ENCODE results near the gene KCNH1. TPM values are rescaled to one million over a fixed set of nuclear protein-coding genes. Genes with fewer than 3 reads are reported as not detected.

KCNH1 gene
- total RNA-seq, 5 donors from 2014 or later (not counting 1 experiment from before 2014, with no cell fraction given) = not detected

- ChIA-PET CTCF (no interaction called here), POLR2A (no interaction called here)
- Histone ChIP-seq H3K36me3 (ENCODE audit: control insufficient read depth in 2 of 2, extremely low read depth in 1 of 2, insufficient read depth in 1 of 2, low read length in 1 of 2) (no peaks in the 10 kb centered on the region), H3K27me3 (replicated peaks in 1 of 2; ENCODE audit: control insufficient read depth in 2 of 2, extremely low read depth in 1 of 2, insufficient read depth in 2 of 2, low read length in 1 of 2) (peaks cover 0 to 18% of the 10 kb centered on the region in 2 experiments), H3K4me1 (ENCODE audit: control insufficient read depth in 1 of 2, extremely low read depth in 1 of 2, insufficient read depth in 2 of 2, low read length in 2 of 2) (no peaks in the 10 kb centered on the region), H3K27ac (ENCODE audit: low read length) (no peak overlapping the region), H3K4me3 (ENCODE audit: control insufficient read depth in 1 of 2, extremely low read depth in 1 of 2, low read length in 1 of 2) (no peak overlapping the region), H3K9me3 (no peaks in the 10 kb centered on the region)
- ATAC-seq (replicated peaks in 1 of 4) = no peak
- no CpG with 5 or more reads among the region's 6 CpGs for WGBS (ENCODE audit: insufficient coverage)
- Mint-ChIP-seq H3K4me3 (no peak overlapping the region), H3K27me3 (peaks cover 34 to 35% of the 10 kb centered on the region in 2 donors), H3K9me3 (peaks cover 0 to 6% (median 4%) of the 10 kb centered on the region in 3 donors), H3K27ac (no peak overlapping the region), H3K36me3 (no peaks in the 10 kb centered on the region), H3K4me1 (no peaks in the 10 kb centered on the region)
- no peak for DNase-seq
Observed at GRCh38 chr1:211114446-211114845, 19.5 kb downstream of the KCNH1 start.

DNA sequence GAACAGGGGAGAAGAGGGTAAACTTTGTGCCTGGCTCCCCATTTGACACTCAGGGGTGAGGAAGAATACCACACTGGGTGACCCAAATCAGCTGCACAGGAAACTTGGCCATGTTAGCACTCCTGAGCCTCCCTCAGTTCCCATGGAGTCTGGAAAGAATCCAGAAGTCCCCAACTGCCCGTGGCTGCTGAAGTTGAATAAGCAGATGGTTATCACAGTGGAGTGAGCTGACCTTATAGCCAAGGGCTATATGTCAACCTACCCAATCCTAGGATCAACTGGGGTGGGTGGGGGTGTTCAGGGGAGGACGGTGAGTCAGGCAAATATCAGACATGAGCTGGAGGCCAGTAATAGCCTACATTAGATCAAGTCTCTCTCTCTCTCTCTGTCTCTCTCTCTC, 20.4 kb downstream of the KCNH1 start:
- Mint-ChIP-seq H3K9me3 (peaks cover 0 to 6% (median 4%) of the 10 kb centered on the region in 3 donors), H3K27me3 (peaks cover 32 to 39% of the 10 kb centered on the region in 2 donors), H3K27ac (no peak overlapping the region), H3K36me3 (no peaks in the 10 kb centered on the region), H3K4me1 (no peaks in the 10 kb centered on the region), H3K4me3 (no peak overlapping the region)
- ATAC-seq (replicated peaks in 1 of 4) (no peak), DNase-seq (no peak)
- Histone ChIP-seq H3K27ac (ENCODE audit: low read length) (no peak overlapping the region), H3K4me3 (ENCODE audit: control insufficient read depth in 1 of 2, extremely low read depth in 1 of 2, low read length in 1 of 2) (no peak overlapping the region), H3K9me3 (no peaks in the 10 kb centered on the region), H3K27me3 (replicated peaks in 1 of 2; ENCODE audit: control insufficient read depth in 2 of 2, extremely low read depth in 1 of 2, insufficient read depth in 2 of 2, low read length in 1 of 2) (peaks cover 0 to 14% of the 10 kb centered on the region in 2 experiments), H3K4me1 (ENCODE audit: control insufficient read depth in 1 of 2, extremely low read depth in 1 of 2, insufficient read depth in 2 of 2, low read length in 2 of 2) (no peaks in the 10 kb centered on the region), H3K36me3 (ENCODE audit: control insufficient read depth in 2 of 2, extremely low read depth in 1 of 2, insufficient read depth in 1 of 2, low read length in 1 of 2) (no peaks in the 10 kb centered on the region)
- POLR2A ChIA-PET = no interaction called here
- CTCF ChIA-PET = no interaction called here
- WGBS (ENCODE audit: insufficient coverage) = no CpG with 5 or more reads among the region's 2 CpGs

- Histone ChIP-seq H3K36me3 (ENCODE audit: control insufficient read depth in 2 of 2, extremely low read depth in 1 of 2, insufficient read depth in 1 of 2, low read length in 1 of 2) (no peaks in the 10 kb centered on the region), H3K9me3 (no peaks in the 10 kb centered on the region), H3K4me1 (ENCODE audit: control insufficient read depth in 1 of 2, extremely low read depth in 1 of 2, insufficient read depth in 2 of 2, low read length in 2 of 2) (no peaks in the 10 kb centered on the region), H3K4me3 (ENCODE audit: control insufficient read depth in 1 of 2, extremely low read depth in 1 of 2, low read length in 1 of 2) (no peak overlapping the region), H3K27me3 (replicated peaks in 1 of 2; ENCODE audit: control insufficient read depth in 2 of 2, extremely low read depth in 1 of 2, insufficient read depth in 2 of 2, low read length in 1 of 2) (peaks cover 0 to 14% of the 10 kb centered on the region in 2 experiments), H3K27ac (ENCODE audit: low read length) (no peak overlapping the region)
- WGBS (ENCODE audit: insufficient coverage) = 70% methylated on average over 12 of the region's 22 CpGs
- Mint-ChIP-seq H3K4me3 (no peak overlapping the region), H3K9me3 (peaks cover 0 to 6% (median 4%) of the 10 kb centered on the region in 3 donors), H3K27ac (no peak overlapping the region), H3K4me1 (no peaks in the 10 kb centered on the region), H3K36me3 (no peaks in the 10 kb centered on the region), H3K27me3 (peaks cover 18 to 30% of the 10 kb centered on the region in 2 donors)
- ChIA-PET POLR2A (no interaction called here), CTCF (no interaction called here)
- no peak for DNase-seq
- ATAC-seq (replicated peaks in 1 of 4) = no peak
Observed at GRCh38 chr1:211111351-211111750, 22.6 kb downstream of the KCNH1 start.

DNA sequence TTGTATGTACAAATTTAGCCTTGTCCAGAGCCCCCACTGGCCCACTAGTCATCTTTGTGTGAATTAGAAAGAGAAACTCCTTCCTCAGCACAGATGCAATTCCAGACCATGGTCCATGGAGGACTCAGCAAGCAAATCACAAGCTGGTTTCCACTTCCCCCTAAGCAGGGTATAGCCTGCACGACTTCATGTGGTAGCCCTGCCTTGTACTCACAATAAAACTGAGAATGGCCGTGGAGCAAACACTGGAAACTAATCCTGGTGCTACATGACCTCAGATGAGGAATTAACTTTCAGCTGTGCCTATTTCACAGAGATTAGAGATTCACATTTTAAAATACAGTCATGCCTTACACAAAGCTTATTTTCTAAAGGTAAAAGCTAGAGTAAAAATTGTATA, 32.5 kb downstream of the KCNH1 start:
- H3K9me3 ChIP-seq = no peaks in the 10 kb centered on the region
- CTCF ChIA-PET = no interaction called here
- Mint-ChIP-seq H3K4me3 (no peak overlapping the region), H3K9me3 (no peaks in the 10 kb centered on the region), H3K27ac (no peak overlapping the region), H3K4me1 (no peaks in the 10 kb centered on the region), H3K27me3 (peaks cover 10 to 21% of the 10 kb centered on the region in 2 donors), H3K36me3 (no peaks in the 10 kb centered on the region)
- no peaks in the 10 kb centered on the region for H3K36me3 ChIP-seq (ENCODE audit: control insufficient read depth in 2 of 2, extremely low read depth in 1 of 2, insufficient read depth in 1 of 2, low read length in 1 of 2)
- WGBS (ENCODE audit: insufficient coverage) = 35% methylated on average over 2 of the region's 2 CpGs
- no peak overlapping the region for H3K4me3 ChIP-seq (ENCODE audit: control insufficient read depth in 1 of 2, extremely low read depth in 1 of 2, low read length in 1 of 2)
- DNase-seq = no peak
- ATAC-seq (replicated peaks in 1 of 4) = no peak
- POLR2A ChIA-PET = no interaction called here
- H3K27ac ChIP-seq (ENCODE audit: low read length) = no peak overlapping the region
- H3K4me1 ChIP-seq (ENCODE audit: control insufficient read depth in 1 of 2, extremely low read depth in 1 of 2, insufficient read depth in 2 of 2, low read length in 2 of 2) = no peaks in the 10 kb centered on the region
- peaks cover 0 to 2% of the 10 kb centered on the region in 2 experiments for H3K27me3 ChIP-seq (replicated peaks in 1 of 2; ENCODE audit: control insufficient read depth in 2 of 2, extremely low read depth in 1 of 2, insufficient read depth in 2 of 2, low read length in 1 of 2)

DNA sequence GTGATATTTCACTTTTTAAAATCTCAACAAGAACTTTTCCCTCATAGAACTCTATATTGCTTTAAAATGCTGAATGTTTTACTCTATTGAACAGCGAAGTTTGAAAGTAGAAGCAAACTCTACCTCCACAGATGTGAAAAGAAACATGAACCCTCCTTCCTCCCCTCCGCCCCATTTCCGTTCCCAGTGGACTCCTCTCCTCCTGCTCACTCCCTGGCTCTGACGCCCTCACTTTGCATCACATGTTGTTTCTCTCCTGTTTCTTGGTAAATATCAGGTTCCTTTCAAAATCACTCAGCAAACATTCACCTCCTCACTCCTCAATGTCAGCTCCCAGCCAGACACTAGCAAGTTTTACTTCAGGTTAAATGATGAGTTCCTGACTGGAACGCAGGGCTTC, 34.6 kb downstream of the KCNH1 start:
- H3K4me3 ChIP-seq (ENCODE audit: control insufficient read depth in 1 of 2, extremely low read depth in 1 of 2, low read length in 1 of 2) = no peak overlapping the region
- 82% methylated on average over 4 of the region's 5 CpGs for WGBS (ENCODE audit: insufficient coverage)
- H3K27ac ChIP-seq (ENCODE audit: low read length) = no peak overlapping the region
- H3K36me3 Mint-ChIP-seq = no peaks in the 10 kb centered on the region
- no peak overlapping the region for H3K4me3 Mint-ChIP-seq
- H3K27ac Mint-ChIP-seq = no peak overlapping the region
- no peaks in the 10 kb centered on the region for H3K4me1 ChIP-seq (ENCODE audit: control insufficient read depth in 1 of 2, extremely low read depth in 1 of 2, insufficient read depth in 2 of 2, low read length in 2 of 2)
- ATAC-seq (replicated peaks in 1 of 4) = no peak
- H3K9me3 Mint-ChIP-seq = no peaks in the 10 kb centered on the region
- no peaks in the 10 kb centered on the region for H3K4me1 Mint-ChIP-seq
- POLR2A ChIA-PET = no interaction called here
- CTCF ChIA-PET = no interaction called here
- H3K9me3 ChIP-seq = no peaks in the 10 kb centered on the region
- no peaks in the 10 kb centered on the region for H3K36me3 ChIP-seq (ENCODE audit: control insufficient read depth in 2 of 2, extremely low read depth in 1 of 2, insufficient read depth in 1 of 2, low read length in 1 of 2)
- DNase-seq = no peak
- peaks cover 6 to 18% of the 10 kb centered on the region in 2 donors for H3K27me3 Mint-ChIP-seq
- H3K27me3 ChIP-seq (replicated peaks in 1 of 2; ENCODE audit: control insufficient read depth in 2 of 2, extremely low read depth in 1 of 2, insufficient read depth in 2 of 2, low read length in 1 of 2) = peaks cover 0 to 2% of the 10 kb centered on the region in 2 experiments

DNA sequence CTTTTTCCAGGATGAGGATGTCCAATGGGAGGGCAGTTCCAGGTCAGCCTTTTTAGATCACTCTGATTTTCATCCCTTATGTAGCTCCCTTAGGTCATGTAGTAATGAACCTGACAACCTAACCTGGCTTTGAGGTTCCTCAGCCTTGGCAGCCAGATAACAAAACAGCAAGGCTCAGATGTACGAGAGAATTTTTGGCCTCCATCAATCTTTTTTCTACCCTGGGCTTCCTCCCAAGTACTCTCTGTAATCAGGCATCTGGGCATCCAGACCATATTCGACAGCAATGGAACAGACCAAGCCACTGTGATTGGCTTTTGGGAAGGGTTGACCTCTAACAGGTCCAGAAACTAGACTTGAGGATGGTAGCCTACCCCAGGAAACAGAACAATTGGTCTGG, 38.6 kb downstream of the KCNH1 start:
- DNase-seq (no peak), ATAC-seq (replicated peaks in 1 of 4) (no peak)
- H3K27me3 ChIP-seq (replicated peaks in 1 of 2; ENCODE audit: control insufficient read depth in 2 of 2, extremely low read depth in 1 of 2, insufficient read depth in 2 of 2, low read length in 1 of 2) = peaks cover 0 to 9% of the 10 kb centered on the region in 2 experiments
- H3K27ac ChIP-seq (ENCODE audit: low read length) = no peak overlapping the region
- no peaks in the 10 kb centered on the region for H3K4me1 ChIP-seq (ENCODE audit: control insufficient read depth in 1 of 2, extremely low read depth in 1 of 2, insufficient read depth in 2 of 2, low read length in 2 of 2)
- Mint-ChIP-seq H3K36me3 (no peaks in the 10 kb centered on the region), H3K9me3 (no peaks in the 10 kb centered on the region), H3K4me1 (no peaks in the 10 kb centered on the region), H3K4me3 (no peak overlapping the region), H3K27ac (no peak overlapping the region), H3K27me3 (peaks cover 9% of the 10 kb centered on the region in 2 donors)
- POLR2A ChIA-PET = no interaction called here
- H3K36me3 ChIP-seq (ENCODE audit: control insufficient read depth in 2 of 2, extremely low read depth in 1 of 2, insufficient read depth in 1 of 2, low read length in 1 of 2) = no peaks in the 10 kb centered on the region
- no CpG with 5 or more reads among the region's 2 CpGs for WGBS (ENCODE audit: insufficient coverage)
- CTCF ChIA-PET = interaction anchor here in 1 of 2 donors (0.6 kb wide), 1 partner anchor 1847 kb away, joined by 3 read pairs; no protein-coding TSS in a partner anchor
- H3K4me3 ChIP-seq (ENCODE audit: control insufficient read depth in 1 of 2, extremely low read depth in 1 of 2, low read length in 1 of 2) = no peak overlapping the region
- H3K9me3 ChIP-seq = no peaks in the 10 kb centered on the region

DNA sequence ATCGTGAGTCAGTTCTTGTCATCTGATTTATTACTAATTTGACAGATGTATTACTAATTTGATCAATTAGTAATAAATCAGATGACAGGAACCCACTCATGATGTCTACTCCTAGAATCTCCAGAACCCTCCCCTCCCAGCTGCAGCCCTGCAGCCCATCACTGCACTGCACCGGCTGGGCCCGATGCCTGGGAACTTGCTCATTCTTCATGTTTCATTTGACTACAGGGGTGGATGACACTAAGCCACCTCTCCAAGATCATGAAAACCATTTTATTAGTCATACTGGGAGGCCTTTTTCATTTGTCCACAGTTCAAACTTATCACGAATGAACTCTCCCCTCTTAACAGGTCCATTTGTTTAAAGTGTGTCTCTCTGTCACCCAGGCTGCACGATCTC, 41.0 kb downstream of the KCNH1 start:
- H3K4me3 ChIP-seq (ENCODE audit: control insufficient read depth in 1 of 2, extremely low read depth in 1 of 2, low read length in 1 of 2) = no peak overlapping the region
- ChIA-PET CTCF (no interaction called here), POLR2A (no interaction called here)
- peaks cover 6 to 9% of the 10 kb centered on the region in 2 donors for H3K27me3 Mint-ChIP-seq
- no peaks in the 10 kb centered on the region for H3K36me3 ChIP-seq (ENCODE audit: control insufficient read depth in 2 of 2, extremely low read depth in 1 of 2, insufficient read depth in 1 of 2, low read length in 1 of 2)
- H3K36me3 Mint-ChIP-seq = no peaks in the 10 kb centered on the region
- no peak overlapping the region for H3K27ac ChIP-seq (ENCODE audit: low read length)
- H3K9me3 Mint-ChIP-seq = no peaks in the 10 kb centered on the region
- H3K4me3 Mint-ChIP-seq = no peak overlapping the region
- DNase-seq (no peak), ATAC-seq (replicated peaks in 1 of 4) (no peak)
- WGBS (ENCODE audit: insufficient coverage) = 86% methylated on average over 3 of the region's 5 CpGs
- no peaks in the 10 kb centered on the region for H3K4me1 Mint-ChIP-seq
- no peak overlapping the region for H3K27ac Mint-ChIP-seq
- H3K4me1 ChIP-seq (ENCODE audit: control insufficient read depth in 1 of 2, extremely low read depth in 1 of 2, insufficient read depth in 2 of 2, low read length in 2 of 2) = no peaks in the 10 kb centered on the region
- H3K27me3 ChIP-seq (replicated peaks in 1 of 2; ENCODE audit: control insufficient read depth in 2 of 2, extremely low read depth in 1 of 2, insufficient read depth in 2 of 2, low read length in 1 of 2) = peaks cover 0 to 9% of the 10 kb centered on the region in 2 experiments
- no peaks in the 10 kb centered on the region for H3K9me3 ChIP-seq
